ENCODE data around the gene NANOS1. TPM values are rescaled to one million over a fixed set of nuclear protein-coding genes. Genes with fewer than 3 reads are reported as not detected.

Gene NANOS1, protein sequence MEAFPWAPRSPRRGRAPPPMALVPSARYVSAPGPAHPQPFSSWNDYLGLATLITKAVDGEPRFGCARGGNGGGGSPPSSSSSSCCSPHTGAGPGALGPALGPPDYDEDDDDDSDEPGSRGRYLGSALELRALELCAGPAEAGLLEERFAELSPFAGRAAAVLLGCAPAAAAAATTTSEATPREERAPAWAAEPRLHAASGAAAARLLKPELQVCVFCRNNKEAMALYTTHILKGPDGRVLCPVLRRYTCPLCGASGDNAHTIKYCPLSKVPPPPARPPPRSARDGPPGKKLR
- 1.5 to 3.3 TPM (median 2.8 TPM) in 5 replicates for total RNA-seq (2022; extraction: Qiagen RNA extraction)

DNA sequence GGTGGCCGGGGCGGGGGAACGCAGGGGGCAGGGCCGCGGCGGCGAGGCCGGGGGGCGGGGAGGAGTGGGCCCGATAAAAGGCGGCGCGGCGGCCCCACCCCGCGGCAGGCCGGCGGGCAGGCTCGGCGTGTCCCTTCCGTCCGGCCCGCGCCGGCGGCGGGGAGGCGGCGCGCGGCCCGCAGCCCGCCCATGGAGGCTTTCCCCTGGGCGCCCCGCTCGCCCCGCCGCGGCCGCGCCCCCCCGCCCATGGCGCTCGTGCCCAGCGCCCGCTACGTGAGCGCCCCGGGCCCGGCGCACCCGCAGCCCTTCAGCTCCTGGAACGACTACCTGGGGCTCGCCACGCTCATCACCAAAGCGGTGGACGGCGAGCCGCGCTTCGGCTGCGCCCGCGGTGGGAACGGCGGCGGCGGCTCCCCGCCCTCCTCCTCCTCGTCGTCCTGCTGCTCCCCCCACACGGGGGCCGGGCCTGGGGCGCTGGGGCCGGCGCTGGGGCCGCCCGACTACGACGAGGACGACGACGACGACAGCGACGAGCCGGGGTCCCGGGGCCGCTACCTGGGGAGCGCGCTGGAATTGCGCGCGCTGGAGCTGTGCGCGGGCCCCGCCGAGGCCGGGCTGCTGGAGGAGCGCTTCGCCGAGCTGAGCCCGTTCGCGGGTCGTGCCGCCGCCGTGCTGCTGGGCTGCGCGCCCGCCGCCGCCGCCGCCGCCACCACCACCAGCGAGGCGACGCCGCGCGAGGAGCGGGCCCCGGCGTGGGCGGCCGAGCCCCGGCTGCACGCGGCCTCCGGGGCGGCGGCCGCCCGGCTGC is at the start of gene NANOS1:
TSS of gene NANOS1 (plus strand) at position 102 of the 808 bp plus-strand sequence. CDS start at position 190, 88 bp downstream.

GRCh38 chr10:119080521-119081259 is 51.2 kb downstream of the NANOS1 start, which contains the start of gene EIF3A:
EIF3A (minus strand) TSS chr10:119080817; CDS start chr10:119080676, 141 bp downstream.

Other genes with a start within 250 kb of the NANOS1 start
- 112 to 183 TPM (median 126 TPM) in 5 replicates for gene EIF3A, start 51.1 kb downstream of the NANOS1 start, total RNA-seq (2022; extraction: Qiagen RNA extraction)
- gene DENND10, start 74.4 kb downstream of the NANOS1 start, total RNA-seq (2022; extraction: Qiagen RNA extraction): 42.7 to 68.2 TPM (median 54.9 TPM) in 5 replicates
- gene SFXN4, start 136.0 kb downstream of the NANOS1 start, total RNA-seq (2022; extraction: Qiagen RNA extraction): 45.6 to 50.1 TPM (median 47.6 TPM) in 5 replicates
- gene PRDX3, start 149.1 kb downstream of the NANOS1 start, total RNA-seq (2022; extraction: Qiagen RNA extraction): 297 to 329 TPM (median 301 TPM) in 5 replicates
- 8.5 to 11.3 TPM (median 9.4 TPM) in 5 replicates for gene GRK5, start 177.9 kb downstream of the NANOS1 start, total RNA-seq (2022; extraction: Qiagen RNA extraction)